Astrocyte (in vitro differentiated cells and primary cell): ENCODE results near the gene STK39. TPM values are rescaled to one million over a fixed set of nuclear protein-coding genes. Genes with fewer than 3 reads are reported as not detected.

Experiments used
- DNase-seq: peaks from one replicate; pipeline ENCODE4 v3.0.0-alpha.2; 2010; ENCODE audit warnings: low read depth
- FAIRE-seq: peaks from 2 replicates; lab custom pipeline; 2011; peaks lifted over from hg19 to GRCh38; lab: Jason Lieb, UNC
- H2AFZ ChIP-seq: 2 replicates; pipeline ENCODE4 v1.6.0; 2012; ENCODE audit warnings: low read depth, low read length, inconsistent platforms
- H3K27ac ChIP-seq: 2 replicates; pipeline ENCODE4 v1.5.1; 2011; ENCODE audit warnings: low read depth, low read length, inconsistent platforms
- H3K27me3 ChIP-seq: 2 replicates; pipeline ENCODE4 v1.6.0; 2011; ENCODE audit warnings: low read length, inconsistent platforms; ENCODE audit not compliant: insufficient read depth
- H3K36me3 ChIP-seq: 2 replicates; pipeline ENCODE4 v1.5.1; 2011; ENCODE audit warnings: low read length, inconsistent platforms; ENCODE audit not compliant: insufficient read depth
- H3K4me1 ChIP-seq: 2 replicates; pipeline ENCODE4 v1.5.1; 2011; ENCODE audit warnings: low read length, inconsistent platforms; ENCODE audit not compliant: insufficient read depth
- H3K4me2 ChIP-seq: 2 replicates; pipeline ENCODE4 v1.6.0; 2012; ENCODE audit warnings: low read length, inconsistent platforms
- H3K4me3 ChIP-seq: 2 replicates; pipeline ENCODE4 v1.5.1; 2011; ENCODE audit warnings: low read depth, mild to moderate bottlenecking, low read length, inconsistent platforms; ENCODE audit not compliant: insufficient read depth
- H3K79me2 ChIP-seq: 2 replicates; pipeline ENCODE4 v1.6.0; 2012; ENCODE audit warnings: mild to moderate bottlenecking, low read length, inconsistent platforms; ENCODE audit not compliant: insufficient read depth
- H3K9ac ChIP-seq: 2 replicates; pipeline ENCODE4 v1.6.0; 2012; ENCODE audit warnings: mild to moderate bottlenecking, low read length, inconsistent platforms
- H3K9me3 ChIP-seq: 2 replicates; pipeline ENCODE4 v1.5.1; 2012; ENCODE audit warnings: low read depth, mild to moderate bottlenecking, low read length, inconsistent platforms; ENCODE audit not compliant: insufficient read depth
- H4K20me1 ChIP-seq: 2 replicates; pipeline ENCODE4 v1.6.0; 2012; ENCODE audit warnings: low read length, inconsistent platforms; ENCODE audit not compliant: insufficient read depth
- H3K27ac Mint-ChIP-seq: one replicate; pipeline ENCODE4 v1.8.0; 2021; ENCODE audit warnings: mild to moderate bottlenecking, mixed read lengths; ENCODE audit not compliant: unreplicated experiment
- H3K27me3 Mint-ChIP-seq: one replicate; pipeline ENCODE4 v1.8.0; 2021; ENCODE audit warnings: low read depth, mixed read lengths; ENCODE audit not compliant: unreplicated experiment
- H3K36me3 Mint-ChIP-seq: one replicate; pipeline ENCODE4 v1.8.0; 2021; ENCODE audit warnings: low read depth, mixed read lengths; ENCODE audit not compliant: unreplicated experiment
- H3K4me1 Mint-ChIP-seq: one replicate; pipeline ENCODE4 v1.8.0; 2021; ENCODE audit warnings: low read depth, mixed read lengths; ENCODE audit not compliant: unreplicated experiment
- H3K4me3 Mint-ChIP-seq: one replicate; pipeline ENCODE4 v1.8.0; 2021; ENCODE audit warnings: mild to moderate bottlenecking, moderate library complexity, mixed read lengths; ENCODE audit not compliant: unreplicated experiment
- H3K9me3 Mint-ChIP-seq: one replicate; pipeline ENCODE4 v1.8.0; 2021; ENCODE audit warnings: mild to moderate bottlenecking, mixed read lengths; ENCODE audit not compliant: unreplicated experiment
- CTCF ChIP-seq: IDR thresholded peaks from 2 replicates; pipeline ENCODE4 v1.5.1; 2011; ENCODE audit warnings: low read depth, mild to moderate bottlenecking, inconsistent platforms, low read length, moderate library complexity; ENCODE audit not compliant: insufficient read depth
- EZH2 ChIP-seq: IDR thresholded peaks from 2 replicates; pipeline ENCODE4 v1.6.1; 2012; ENCODE audit warnings: mild to moderate bottlenecking, low read length, inconsistent platforms; ENCODE audit not compliant: insufficient read depth
- total RNA-seq: library from RNA; stranded (reverse); gene quantifications from 2 replicates; pipeline ENCODE4 v1.2.1, GENCODE V29; 2021

Gene STK39
- total RNA-seq, 1 donor from 2014 or later, result 23.4 TPM

GRCh38 chr2:168138374-168138773 is 109.0 kb downstream of the STK39 start:
- H3K4me1 ChIP-seq, result no peaks in the 10 kb centered on the region
- Mint-ChIP-seq H3K27ac (no peak overlapping the region), H3K27me3 (no peaks in the 10 kb centered on the region), H3K4me3 (no peak overlapping the region), H3K9me3 (no peaks in the 10 kb centered on the region), H3K4me1 (peaks cover 1% of the 10 kb centered on the region), H3K36me3 (peaks cover 3% of the 10 kb centered on the region)
- H3K36me3 ChIP-seq, result no peaks in the 10 kb centered on the region
- H2AFZ ChIP-seq, result no peak overlapping the region
- no peak overlapping the region for H3K4me3 ChIP-seq
- H3K9me3 ChIP-seq, result no peaks in the 10 kb centered on the region
- TF ChIP-seq CTCF, result no peak
- no peak for TF ChIP-seq EZH2
- no peak overlapping the region for H3K27ac ChIP-seq
- no peaks in the 10 kb centered on the region for H3K27me3 ChIP-seq
- no peak overlapping the region for H3K9ac ChIP-seq
- H3K79me2 ChIP-seq, result no peaks in the 10 kb centered on the region
- FAIRE-seq (no peak), DNase-seq (no peak)
- no peaks in the 10 kb centered on the region for H4K20me1 ChIP-seq
- no peak overlapping the region for H3K4me2 ChIP-seq

GRCh38 chr2:168137510-168138180 is 109.8 kb downstream of the STK39 start:
- TF ChIP-seq EZH2, result no peak
- no peak for TF ChIP-seq CTCF
- no peak overlapping the region for H3K4me3 ChIP-seq
- H3K9me3 Mint-ChIP-seq, result no peaks in the 10 kb centered on the region
- no peak overlapping the region for H2AFZ ChIP-seq
- H3K27me3 Mint-ChIP-seq, result no peaks in the 10 kb centered on the region
- peaks cover 1% of the 10 kb centered on the region for H3K4me1 Mint-ChIP-seq
- H3K4me3 Mint-ChIP-seq, result no peak overlapping the region
- no peaks in the 10 kb centered on the region for H3K79me2 ChIP-seq
- no peak overlapping the region for H3K9ac ChIP-seq
- H3K36me3 ChIP-seq, result no peaks in the 10 kb centered on the region
- no peak overlapping the region for H3K4me2 ChIP-seq
- H3K4me1 ChIP-seq, result no peaks in the 10 kb centered on the region
- no peak overlapping the region for H3K27ac Mint-ChIP-seq
- no peak for FAIRE-seq
- peaks cover 7% of the 10 kb centered on the region for H3K36me3 Mint-ChIP-seq
- DNase-seq, result no peak
- H3K27me3 ChIP-seq, result no peaks in the 10 kb centered on the region
- H3K9me3 ChIP-seq, result no peaks in the 10 kb centered on the region
- no peak overlapping the region for H3K27ac ChIP-seq
- peaks cover 3% of the 10 kb centered on the region for H4K20me1 ChIP-seq

GRCh38 chr2:168136392-168136977 is 110.9 kb downstream of the STK39 start:
- Mint-ChIP-seq H3K9me3 (no peaks in the 10 kb centered on the region), H3K36me3 (peaks cover 7% of the 10 kb centered on the region), H3K27ac (no peak overlapping the region), H3K4me3 (no peak overlapping the region), H3K27me3 (no peaks in the 10 kb centered on the region), H3K4me1 (peaks cover 1% of the 10 kb centered on the region)
- Histone ChIP-seq H3K4me1 (no peaks in the 10 kb centered on the region), H2AFZ (no peak overlapping the region), H4K20me1 (peaks cover 8% of the 10 kb centered on the region), H3K4me2 (no peak overlapping the region), H3K9me3 (no peaks in the 10 kb centered on the region), H3K79me2 (no peaks in the 10 kb centered on the region), H3K36me3 (no peaks in the 10 kb centered on the region), H3K9ac (no peak overlapping the region), H3K4me3 (no peak overlapping the region), H3K27ac (no peak overlapping the region), H3K27me3 (no peaks in the 10 kb centered on the region)
- peak; percentile 36 for DNase-seq
- peak; percentile 56 for FAIRE-seq
- TF ChIP-seq EZH2, result no peak
- TF ChIP-seq CTCF, result peak; percentile 44
